Fibroblast of the aortic adventitia (primary cell): Measurements from ENCODE around the gene OTX2. TPM values are rescaled to one million over a fixed set of nuclear protein-coding genes. Genes with fewer than 3 reads are reported as not detected.

Source experiments
- DNase-seq: peaks from one replicate; pipeline ENCODE4 v3.0.0-alpha.2; 2010; ENCODE audit warnings: low read depth
- H3K4me3 ChIP-seq: 2 replicates; pipeline ENCODE4 v1.5.1; 2011; ENCODE audit warnings: low read depth, mild to moderate bottlenecking, control low read depth, low read length, moderate library complexity
- CTCF ChIP-seq: IDR thresholded peaks from 2 replicates; pipeline ENCODE4 v1.5.1; 2011; ENCODE audit warnings: mild to moderate bottlenecking, low read length, control low read depth, inconsistent platforms; ENCODE audit not compliant: insufficient read depth
- total RNA-seq: library from RNA; depleted of rRNA; stranded (reverse); fragments of >200 nt; gene quantifications from 2 replicates; pipeline ENCODE4 v1.2.3, GENCODE V29; 2012; ENCODE audit warnings: low replicate concordance

Gene OTX2
- total RNA-seq, 1 donor: not detected

- no peak for DNase-seq
- no peak overlapping the region for H3K4me3 ChIP-seq
- no peak for TF ChIP-seq CTCF
These were observed 8.4 kb downstream of the OTX2 start for GRCh38 chr14:56801920-56802319.

GRCh38 chr14:56799343-56799645, 11.0 kb downstream of the OTX2 start:
- no peak for DNase-seq
- no peak for TF ChIP-seq CTCF
- H3K4me3 ChIP-seq: no peak overlapping the region

- H3K4me3 ChIP-seq: no peak overlapping the region
- TF ChIP-seq CTCF: no peak
- DNase-seq: no peak
These were observed 11.6 kb downstream of the OTX2 start for GRCh38 chr14:56798447-56799342.

- H3K4me3 ChIP-seq: no peak overlapping the region
- no peak for TF ChIP-seq CTCF
- DNase-seq: no peak
These were observed 12.5 kb downstream of the OTX2 start for GRCh38 chr14:56797569-56798446.

GRCh38 chr14:56797003-56797568, 13.2 kb downstream of the OTX2 start:
- no peak overlapping the region for H3K4me3 ChIP-seq
- DNase-seq: no peak
- no peak for TF ChIP-seq CTCF

- no peak for DNase-seq
- H3K4me3 ChIP-seq: no peak overlapping the region
- no peak for TF ChIP-seq CTCF
These were observed 14.0 kb downstream of the OTX2 start for GRCh38 chr14:56796259-56796658.
